GM23338 (cell line): ENCODE results near the gene AHSP.

ENCODE experiments used
- CREB1 ChIP-seq: fragments of 250-450 bp; sonication (Bioruptor Pico); IDR thresholded peaks from 2 replicates; pipeline ENCODE4 v1.5.0; 2020; ENCODE audit warnings: low read depth, mild to moderate bottlenecking, moderate library complexity
- CTCF ChIP-seq, 2 experiments: fragments of 200-600 bp in 1 of 2; sonication (generic) in 1 of 2; conservative IDR thresholded peaks; 2 replicates each; pipeline versions ENCODE4 v1.5.1 to v1.6.1; 2016 to 2017; ENCODE audit warnings: antibody characterized with exemption in 2 of 2, low read depth in 2 of 2, mild to moderate bottlenecking in 2 of 2, moderate library complexity in 1 of 2
- EZH2 ChIP-seq: fragments of 200-600 bp; sonication (generic); IDR thresholded peaks from one replicate; pipeline ENCODE4 v1.8.0; 2017; ENCODE audit warnings: antibody characterized with exemption, mild to moderate bottlenecking, low read depth; ENCODE audit not compliant: unreplicated experiment
- EZH2phosphoT487 ChIP-seq: fragments of 200-600 bp; sonication (generic); IDR thresholded peaks from one replicate; pipeline ENCODE4 v1.8.1; 2018; ENCODE audit warnings: antibody characterized with exemption; ENCODE audit not compliant: unreplicated experiment
- JUNB ChIP-seq: IDR thresholded peaks from one replicate; pipeline ENCODE4 v1.6.1; 2016; ENCODE audit warnings: antibody characterized with exemption; ENCODE audit not compliant: unreplicated experiment
- POLR2AphosphoS5 ChIP-seq: IDR thresholded peaks from 2 replicates; pipeline ENCODE4 v1.6.1; 2016; ENCODE audit warnings: antibody characterized with exemption, low read depth
- STAT1 ChIP-seq: IDR thresholded peaks from one replicate; pipeline ENCODE4 v1.6.1; 2016; ENCODE audit warnings: antibody characterized with exemption; ENCODE audit not compliant: unreplicated experiment
- ZNF114 ChIP-seq: fragments of 250-450 bp; sonication (Bioruptor Pico); IDR thresholded peaks from 2 replicates; pipeline ENCODE4 v1.5.0; 2020; ENCODE audit warnings: mild to moderate bottlenecking, moderate library complexity
- ZNF331 ChIP-seq: fragments of 250-450 bp; sonication (Bioruptor Pico); IDR thresholded peaks from 2 replicates; pipeline ENCODE4 v1.5.0; 2020; ENCODE audit warnings: low read depth, mild to moderate bottlenecking, moderate library complexity
- TF ChIP-seq, protein P1 (sequence below): IDR thresholded peaks from one replicate; pipeline ENCODE4 v1.6.1; 2018; ENCODE audit warnings: antibody characterized with exemption; ENCODE audit not compliant: unreplicated experiment
- TF ChIP-seq, protein P2 (sequence below): IDR thresholded peaks from 2 replicates; pipeline ENCODE4 v1.6.1; 2016; ENCODE audit warnings: antibody characterized with exemption

DNA sequence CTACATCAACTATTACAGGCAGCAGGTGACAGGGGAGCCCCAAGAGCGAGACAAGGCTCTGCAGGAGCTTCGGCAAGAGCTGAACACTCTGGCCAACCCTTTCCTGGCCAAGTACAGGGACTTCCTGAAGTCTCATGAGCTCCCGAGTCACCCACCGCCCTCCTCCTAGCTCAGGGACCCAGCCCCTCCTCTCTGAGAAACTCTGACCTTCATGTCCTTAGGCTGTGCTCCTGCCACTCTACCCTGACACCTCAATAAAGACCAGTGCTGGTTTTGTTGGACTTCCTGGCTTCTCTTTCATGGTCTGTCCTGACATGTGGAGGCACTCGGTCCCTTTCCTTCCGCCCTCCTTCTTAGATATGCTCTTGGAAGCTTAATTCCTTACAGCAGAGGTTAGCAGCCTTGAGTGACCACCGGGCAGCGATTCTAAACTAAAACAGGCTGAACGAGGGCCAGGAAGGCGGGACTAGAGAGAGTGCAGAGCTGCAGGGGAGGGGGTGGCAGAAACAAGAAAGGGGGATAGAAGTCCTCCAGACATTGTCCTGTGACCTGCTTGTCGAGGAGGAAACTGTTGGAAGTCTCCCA, 915 bp downstream of the AHSP start:
- TF ChIP-seq, protein P1, sequence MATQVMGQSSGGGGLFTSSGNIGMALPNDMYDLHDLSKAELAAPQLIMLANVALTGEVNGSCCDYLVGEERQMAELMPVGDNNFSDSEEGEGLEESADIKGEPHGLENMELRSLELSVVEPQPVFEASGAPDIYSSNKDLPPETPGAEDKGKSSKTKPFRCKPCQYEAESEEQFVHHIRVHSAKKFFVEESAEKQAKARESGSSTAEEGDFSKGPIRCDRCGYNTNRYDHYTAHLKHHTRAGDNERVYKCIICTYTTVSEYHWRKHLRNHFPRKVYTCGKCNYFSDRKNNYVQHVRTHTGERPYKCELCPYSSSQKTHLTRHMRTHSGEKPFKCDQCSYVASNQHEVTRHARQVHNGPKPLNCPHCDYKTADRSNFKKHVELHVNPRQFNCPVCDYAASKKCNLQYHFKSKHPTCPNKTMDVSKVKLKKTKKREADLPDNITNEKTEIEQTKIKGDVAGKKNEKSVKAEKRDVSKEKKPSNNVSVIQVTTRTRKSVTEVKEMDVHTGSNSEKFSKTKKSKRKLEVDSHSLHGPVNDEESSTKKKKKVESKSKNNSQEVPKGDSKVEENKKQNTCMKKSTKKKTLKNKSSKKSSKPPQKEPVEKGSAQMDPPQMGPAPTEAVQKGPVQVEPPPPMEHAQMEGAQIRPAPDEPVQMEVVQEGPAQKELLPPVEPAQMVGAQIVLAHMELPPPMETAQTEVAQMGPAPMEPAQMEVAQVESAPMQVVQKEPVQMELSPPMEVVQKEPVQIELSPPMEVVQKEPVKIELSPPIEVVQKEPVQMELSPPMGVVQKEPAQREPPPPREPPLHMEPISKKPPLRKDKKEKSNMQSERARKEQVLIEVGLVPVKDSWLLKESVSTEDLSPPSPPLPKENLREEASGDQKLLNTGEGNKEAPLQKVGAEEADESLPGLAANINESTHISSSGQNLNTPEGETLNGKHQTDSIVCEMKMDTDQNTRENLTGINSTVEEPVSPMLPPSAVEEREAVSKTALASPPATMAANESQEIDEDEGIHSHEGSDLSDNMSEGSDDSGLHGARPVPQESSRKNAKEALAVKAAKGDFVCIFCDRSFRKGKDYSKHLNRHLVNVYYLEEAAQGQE = no peak
- TF ChIP-seq CTCF (conservative IDR thresholded peaks at IDR 0.05; ENCODE audit: low read depth in 2 of 2) = no peak
- no peak for TF ChIP-seq JUNB
- no peak for TF ChIP-seq POLR2AphosphoS5
- TF ChIP-seq EZH2 = no peak
- no peak for TF ChIP-seq STAT1
- no peak for TF ChIP-seq EZH2phosphoT487
- TF ChIP-seq, protein P2, sequence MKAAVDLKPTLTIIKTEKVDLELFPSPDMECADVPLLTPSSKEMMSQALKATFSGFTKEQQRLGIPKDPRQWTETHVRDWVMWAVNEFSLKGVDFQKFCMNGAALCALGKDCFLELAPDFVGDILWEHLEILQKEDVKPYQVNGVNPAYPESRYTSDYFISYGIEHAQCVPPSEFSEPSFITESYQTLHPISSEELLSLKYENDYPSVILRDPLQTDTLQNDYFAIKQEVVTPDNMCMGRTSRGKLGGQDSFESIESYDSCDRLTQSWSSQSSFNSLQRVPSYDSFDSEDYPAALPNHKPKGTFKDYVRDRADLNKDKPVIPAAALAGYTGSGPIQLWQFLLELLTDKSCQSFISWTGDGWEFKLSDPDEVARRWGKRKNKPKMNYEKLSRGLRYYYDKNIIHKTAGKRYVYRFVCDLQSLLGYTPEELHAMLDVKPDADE = no peak
- no peak for TF ChIP-seq CREB1 (CRISPR knock-in tag)
- no peak for TF ChIP-seq ZNF114
- no peak for TF ChIP-seq ZNF331 (CRISPR knock-in tag)
